IMR-90 (cell line): ENCODE data around the gene ALAD. TPM values are rescaled to one million over a fixed set of nuclear protein-coding genes. Genes with fewer than 3 reads are reported as not detected.

Source experiments
- ATAC-seq: fragments of 200-7000 bp; cut with Tn5 transposase; 2 replicates; pipeline ENCODE4 v1.9.1; 2020; ENCODE audit warnings: low read depth, mild to moderate bottlenecking, moderate library complexity
- BruUV-seq: library from RNA; stranded (reverse); fragments of 400-500 nt; replicated peaks from 2 replicates; lab custom pipeline; 2021; lab: Mats Ljungman, UMichigan
- CTCF ChIA-PET: fragments of 300-600 bp; formaldehyde crosslinking; extraction: SDS; loops from one replicate; lab custom pipeline; 2021; ENCODE audit warnings: antibody characterized with exemption; lab: Yijun Ruan, JAX
- POLR2A ChIA-PET: fragments of 300-600 bp; sonication (Branson Sonifier 250); formaldehyde crosslinking; loops from one replicate; lab custom pipeline; 2022; ENCODE audit warnings: antibody characterized with exemption; ENCODE audit not compliant: unreplicated experiment; lab: Charles Lee
- DNase-seq: peaks from one replicate; pipeline ENCODE4 v3.0.0; 2013
- H2AFZ ChIP-seq: replicated peaks from 2 replicates; pipeline ENCODE3; 2013; ENCODE audit warnings: low read length, mild to moderate bottlenecking; ENCODE audit not compliant: poor library complexity
- H2AK5ac ChIP-seq: 2 replicates; pipeline ENCODE4 v1.6.1; 2013; ENCODE audit warnings: low read depth, low read length, inconsistent platforms
- H2AK9ac ChIP-seq: replicated peaks from 2 replicates; pipeline ENCODE3; 2013; ENCODE audit warnings: mild to moderate bottlenecking, low read depth, low read length, moderate library complexity; ENCODE audit not compliant: poor library complexity
- H2BK120ac ChIP-seq: 2 replicates; pipeline ENCODE4 v1.6.1; 2013; ENCODE audit warnings: low read depth, low read length, inconsistent platforms
- H2BK15ac ChIP-seq: 3 replicates; pipeline ENCODE4 v1.6.1; 2013; ENCODE audit warnings: low read depth, low read length, inconsistent platforms
- H2BK20ac ChIP-seq: 2 replicates; pipeline ENCODE4 v1.6.1; 2013; ENCODE audit warnings: low read depth, mild to moderate bottlenecking, inconsistent platforms, low read length, moderate library complexity
- H2BK5ac ChIP-seq: 2 replicates; pipeline ENCODE4 v1.6.1; 2013; ENCODE audit warnings: mild to moderate bottlenecking, low read depth, low read length, inconsistent platforms; ENCODE audit not compliant: poor library complexity, severe bottlenecking
- H3K14ac ChIP-seq: replicated peaks from 2 replicates; pipeline ENCODE4 v1.6.1; 2013; ENCODE audit warnings: low read depth, low read length, inconsistent platforms
- H3K18ac ChIP-seq: 2 replicates; pipeline ENCODE4 v1.6.1; 2013; ENCODE audit warnings: low read depth, low read length, control low read depth
- H3K23ac ChIP-seq: 2 replicates; pipeline ENCODE4 v1.6.1; 2013; ENCODE audit warnings: low read depth, low read length, inconsistent platforms
- H3K27ac ChIP-seq: 2 replicates; pipeline ENCODE4 v1.5.1; 2013; ENCODE audit warnings: mild to moderate bottlenecking, control low read depth, low read length; ENCODE audit not compliant: insufficient read depth
- H3K27me3 ChIP-seq: 2 replicates; pipeline ENCODE4 v1.6.1; 2013; ENCODE audit warnings: low read length; ENCODE audit not compliant: control insufficient read depth, insufficient read depth
- H3K36me3 ChIP-seq: 2 replicates; pipeline ENCODE4 v1.6.1; 2013; ENCODE audit warnings: low read length, mixed read lengths; ENCODE audit not compliant: control insufficient read depth, insufficient read depth
- H3K4ac ChIP-seq: 2 replicates; pipeline ENCODE4 v1.6.1; 2013; ENCODE audit warnings: low read depth, low read length, inconsistent platforms
- H3K4me1 ChIP-seq: 2 replicates; pipeline ENCODE4 v1.6.1; 2013; ENCODE audit warnings: low read length, mixed read lengths; ENCODE audit not compliant: control insufficient read depth, insufficient read depth
- H3K4me2 ChIP-seq: 2 replicates; pipeline ENCODE4 v1.6.1; 2013; ENCODE audit warnings: low read depth, mild to moderate bottlenecking, control low read depth, low read length, moderate library complexity
- H3K4me3 ChIP-seq: 2 replicates; pipeline ENCODE4 v1.5.1; 2013; ENCODE audit warnings: low read depth, mild to moderate bottlenecking, control low read depth, low read length, moderate library complexity; ENCODE audit not compliant: insufficient read depth
- H3K56ac ChIP-seq: 2 replicates; pipeline ENCODE4 v1.6.1; 2013; ENCODE audit warnings: low read length, inconsistent platforms; ENCODE audit not compliant: insufficient read depth; ENCODE audit errors: extremely low read depth
- H3K79me1 ChIP-seq, 2 experiments: 2 replicates each; pipeline ENCODE4 v1.6.1; 2013; ENCODE audit warnings: low read length in 2 of 2, inconsistent platforms in 1 of 2, low read depth in 1 of 2
- H3K9ac ChIP-seq: 2 replicates; pipeline ENCODE4 v1.6.1; 2013; ENCODE audit warnings: low read depth, low read length, control low read depth
- H3K9me1 ChIP-seq: 2 replicates; pipeline ENCODE4 v1.6.1; 2013; ENCODE audit warnings: low read length, inconsistent platforms; ENCODE audit not compliant: insufficient read depth
- H3K9me3 ChIP-seq: 2 replicates; pipeline ENCODE4 v1.6.1; 2013; ENCODE audit warnings: low read length; ENCODE audit not compliant: control insufficient read depth, insufficient read depth
- H4K20me1 ChIP-seq: 2 replicates; pipeline ENCODE4 v1.6.1; 2013; ENCODE audit warnings: low read length, inconsistent platforms; ENCODE audit not compliant: insufficient read depth
- H4K5ac ChIP-seq: 2 replicates; pipeline ENCODE4 v1.6.1; 2013; ENCODE audit warnings: mild to moderate bottlenecking, low read depth, low read length, control low read depth
- H4K8ac ChIP-seq, 2 experiments: 2 replicates each; pipeline ENCODE4 v1.6.1; 2013; ENCODE audit warnings: low read depth in 2 of 2, low read length in 2 of 2, control low read depth in 1 of 2, inconsistent platforms in 1 of 2
- H4K91ac ChIP-seq: 2 replicates; pipeline ENCODE4 v1.6.1; 2013; ENCODE audit warnings: low read depth, low read length, inconsistent platforms; ENCODE audit not compliant: insufficient read depth
- BHLHE40 ChIP-seq: fragments of 150-350 bp; IDR thresholded peaks from 2 replicates; pipeline ENCODE4 v1.6.1; 2016; ENCODE audit warnings: mild to moderate bottlenecking, low read depth, low read length
- CEBPB ChIP-seq: IDR thresholded peaks from 2 replicates; pipeline ENCODE4 v1.6.1; 2012; ENCODE audit warnings: low read depth, low read length, improper control_type of control experiment
- CHD1 ChIP-seq: IDR thresholded peaks from 2 replicates; pipeline ENCODE4 v1.6.1; 2012; ENCODE audit warnings: low read depth, low read length, improper control_type of control experiment
- CTCF ChIP-seq: conservative IDR thresholded peaks from 2 replicates; pipeline ENCODE4 v1.5.1; 2012; ENCODE audit warnings: mild to moderate bottlenecking, low read depth, low read length, improper control_type of control experiment
- ELK1 ChIP-seq: fragments of 150-350 bp; IDR thresholded peaks from 2 replicates; pipeline ENCODE4 v1.6.1; 2016; ENCODE audit warnings: low read depth, mild to moderate bottlenecking, low read length, moderate library complexity, borderline replicate concordance
- FOS ChIP-seq: fragments of 150-350 bp; IDR thresholded peaks from 2 replicates; pipeline ENCODE4 v1.6.1; 2016; ENCODE audit warnings: low read depth, low read length
- MAFK ChIP-seq: IDR thresholded peaks from 2 replicates; pipeline ENCODE4 v1.6.1; 2012; ENCODE audit warnings: low read depth, low read length, improper control_type of control experiment
- MAZ ChIP-seq: IDR thresholded peaks from 2 replicates; pipeline ENCODE4 v1.6.1; 2012; ENCODE audit warnings: low read depth, mild to moderate bottlenecking, low read length, improper control_type of control experiment, moderate library complexity, borderline replicate concordance
- MXI1 ChIP-seq: IDR thresholded peaks from 2 replicates; pipeline ENCODE4 v1.6.1; 2012; ENCODE audit warnings: low read depth, mild to moderate bottlenecking, low read length, moderate library complexity, borderline replicate concordance
- NFE2L2 ChIP-seq: fragments of 150-350 bp; IDR thresholded peaks from 2 replicates; pipeline ENCODE4 v1.6.1; 2016; ENCODE audit warnings: low read depth, mild to moderate bottlenecking, low read length
- POLR2A ChIP-seq: IDR thresholded peaks from 2 replicates; pipeline ENCODE4 v1.6.1; 2012; ENCODE audit warnings: mild to moderate bottlenecking, low read depth, low read length
- RAD21 ChIP-seq: IDR thresholded peaks from 2 replicates; pipeline ENCODE4 v1.6.1; 2012; ENCODE audit warnings: low read length, improper control_type of control experiment
- RCOR1 ChIP-seq: IDR thresholded peaks from 2 replicates; pipeline ENCODE4 v1.6.1; 2012; ENCODE audit warnings: mild to moderate bottlenecking, low read length, improper control_type of control experiment; ENCODE audit not compliant: insufficient replicate concordance
- RFX5 ChIP-seq: IDR thresholded peaks from 2 replicates; pipeline ENCODE4 v1.8.0; 2012; ENCODE audit warnings: low read depth, mild to moderate bottlenecking, low read length, moderate library complexity
- SMC3 ChIP-seq: fragments of 150-350 bp; IDR thresholded peaks from 2 replicates; pipeline ENCODE4 v1.6.1; 2016; ENCODE audit warnings: low read depth, mild to moderate bottlenecking, antibody characterized with exemption, low read length, moderate library complexity
- WGBS, 2 experiments: methylation state at CpG; one replicate each; pipeline versions ENCODE4 v1.1.5 to v1.1.7; 2013; ENCODE audit warnings: missing lambda C conversion rate in 2 of 2; ENCODE audit not compliant: insufficient read length in 1 of 2; ENCODE audit errors: extremely low coverage in 2 of 2; 5-methylcytosine and 5-hydroxymethylcytosine counted together
- dilution Hi-C: fragments of 300-500 bp; cut with HindIII; formaldehyde crosslinking; loops from one replicate; pipeline ENCODE4 v1.14.3; 2018; ENCODE audit warnings: low sequenced_read_pairs; ENCODE audit not compliant: unreplicated experiment
- in situ Hi-C: fragments of 300-500 bp; cut with MboI; formaldehyde crosslinking; loops from 3 replicates; pipeline ENCODE4 v1.14.3; 2019; ENCODE audit warnings: low sequenced_read_pairs, inconsistent platforms, mixed read lengths
- intact Hi-C: fragments of 100-400 bp; cut with micrococcal nuclease; formaldehyde crosslinking; loops from 2 replicates; pipeline ENCODE4 v1.10.0; 2022
- polyA plus RNA-seq, 3 experiments: library from polyadenylated mRNA; depleted of rRNA; stranded (reverse); fragments of >200 nt; gene quantifications; 2 replicates each; pipeline ENCODE4 v1.2.3, GENCODE V29; 2012; ENCODE audit warnings: low replicate concordance in 1 of 3
- total RNA-seq: library from RNA; depleted of rRNA; stranded (reverse); fragments of >200 nt; gene quantifications from 2 replicates; pipeline ENCODE4 v1.2.3, GENCODE V29; 2012
- TF ChIP-seq, protein P1 (sequence below): fragments of 150-350 bp; IDR thresholded peaks from 2 replicates; pipeline ENCODE4 v1.6.1; 2017; ENCODE audit warnings: mild to moderate bottlenecking, antibody characterized with exemption, low read length, low read depth

Gene ALAD
- total and polyA plus RNA-seq, 2 of the 4 experiments (the other 2 are of a cell fraction), result 11.1 to 15.6 TPM

DNA sequence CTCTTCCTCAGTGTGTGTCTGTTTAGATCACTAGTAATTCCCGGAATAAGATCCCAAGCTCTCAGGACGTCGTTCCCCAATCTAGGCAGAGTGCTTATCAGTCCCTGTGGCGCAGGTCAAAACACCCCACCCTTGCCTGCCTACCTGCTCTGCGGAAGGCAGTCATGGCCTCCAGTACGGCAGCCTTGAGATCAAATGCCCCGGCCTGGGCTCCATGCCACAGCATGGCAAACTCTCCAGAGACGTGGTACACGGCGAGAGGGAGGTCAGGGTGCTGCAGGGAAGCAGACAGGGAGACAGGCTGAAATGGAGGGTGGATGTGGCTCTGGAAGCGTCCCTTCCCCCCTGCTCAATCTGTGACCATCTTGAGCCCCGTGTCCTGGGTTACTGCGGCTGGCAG lies 12.3 kb downstream of the ALAD start:
- no peak overlapping the region for H3K18ac ChIP-seq
- BruUV-seq, result no TSS peak
- peaks cover 49% of the 10 kb centered on the region for H3K36me3 ChIP-seq
- H3K4ac ChIP-seq, result no peak overlapping the region
- H3K4me1 ChIP-seq, result no peaks in the 10 kb centered on the region
- no peak overlapping the region for H3K14ac ChIP-seq
- 95% methylated on average over 7 of the region's 13 CpGs; no CpG with 5 or more reads in 1 of the 2 experiments for WGBS, 2 experiments
- H2BK5ac ChIP-seq, result no peak overlapping the region
- H4K5ac ChIP-seq, result no peak overlapping the region
- H4K8ac ChIP-seq, result no peak overlapping the region
- no peak overlapping the region for H3K27ac ChIP-seq
- in situ Hi-C loops, result no loop called here
- H2AK5ac ChIP-seq, result no peak overlapping the region
- no peaks in the 10 kb centered on the region for H3K27me3 ChIP-seq
- H3K56ac ChIP-seq, result no peak overlapping the region
- dilution Hi-C loops, result no loop called here
- no peak overlapping the region for H3K9ac ChIP-seq
- H2BK20ac ChIP-seq, result no peak overlapping the region
- no peaks in the 10 kb centered on the region for H3K9me3 ChIP-seq
- TF ChIP-seq SMC3, result no peak
- no peak for TF ChIP-seq POLR2A
- TF ChIP-seq, protein P1, sequence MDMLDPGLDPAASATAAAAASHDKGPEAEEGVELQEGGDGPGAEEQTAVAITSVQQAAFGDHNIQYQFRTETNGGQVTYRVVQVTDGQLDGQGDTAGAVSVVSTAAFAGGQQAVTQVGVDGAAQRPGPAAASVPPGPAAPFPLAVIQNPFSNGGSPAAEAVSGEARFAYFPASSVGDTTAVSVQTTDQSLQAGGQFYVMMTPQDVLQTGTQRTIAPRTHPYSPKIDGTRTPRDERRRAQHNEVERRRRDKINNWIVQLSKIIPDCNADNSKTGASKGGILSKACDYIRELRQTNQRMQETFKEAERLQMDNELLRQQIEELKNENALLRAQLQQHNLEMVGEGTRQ, result no peak
- TF ChIP-seq RCOR1, result no peak
- TF ChIP-seq RFX5, result no peak
- TF ChIP-seq RAD21, result no peak
- TF ChIP-seq FOS, result no peak
- no peak for TF ChIP-seq NFE2L2
- no peak for TF ChIP-seq CEBPB
- TF ChIP-seq ELK1, result no peak
- TF ChIP-seq MAZ, result no peak
- TF ChIP-seq MXI1, result no peak
- no peak for TF ChIP-seq MAFK
- no peak for TF ChIP-seq CHD1
- no peak for TF ChIP-seq CTCF
- TF ChIP-seq BHLHE40, result no peak
- no peaks in the 10 kb centered on the region for H3K79me1 ChIP-seq
- intact Hi-C loops, result no loop called here
- H3K4me3 ChIP-seq, result no peak overlapping the region
- ATAC-seq (no peak), DNase-seq (no peak)
- no peak overlapping the region for H2AFZ ChIP-seq
- CTCF ChIA-PET, result no interaction called here
- H2BK15ac ChIP-seq, result no peak overlapping the region
- no peak overlapping the region for H2AK9ac ChIP-seq
- H3K4me2 ChIP-seq, result no peak overlapping the region
- no peak overlapping the region for H3K23ac ChIP-seq
- POLR2A ChIA-PET, result no interaction called here
- no peak overlapping the region for H2BK120ac ChIP-seq
- H3K9me1 ChIP-seq, result peaks cover 3% of the 10 kb centered on the region; the same call in 1 of the 2 replicates
- H4K20me1 ChIP-seq, result no peaks in the 10 kb centered on the region
- H4K91ac ChIP-seq, result no peak overlapping the region
